NCI-H526 (cell line): Measurements from ENCODE around the gene CELF1.

Experiments used
- DNase-seq, 2 experiments: peaks; one replicate each; lab custom pipeline; 2025; lab: John Stamatoyannopoulos, UW

CELF1 gene

GRCh38 chr11:47509077-47509536 is 43.8 kb downstream of the CELF1 start:
- DNase-seq = no peak

GRCh38 chr11:47508240-47508957 is 44.5 kb downstream of the CELF1 start:
- no peak for DNase-seq

- DNase-seq = no peak
Observed at GRCh38 chr11:47507563-47508239, 45.2 kb downstream of the CELF1 start.

- DNase-seq = no peak
Observed at GRCh38 chr11:47506795-47507562, 46.0 kb downstream of the CELF1 start.

- DNase-seq = no peak
Observed at GRCh38 chr11:47506373-47506772, 46.6 kb downstream of the CELF1 start.

- DNase-seq = no peak
Observed at GRCh38 chr11:47504910-47505309, 48.0 kb downstream of the CELF1 start.

- no peak for DNase-seq
Observed at GRCh38 chr11:47503227-47503626, 49.7 kb downstream of the CELF1 start.

GRCh38 chr11:47502767-47503166 is 50.2 kb downstream of the CELF1 start:
- DNase-seq = no peak

- DNase-seq = no peak
Observed at GRCh38 chr11:47501101-47501500, 51.8 kb downstream of the CELF1 start.

- DNase-seq = no peak
Observed at GRCh38 chr11:47500121-47500520, 52.8 kb downstream of the CELF1 start.

GRCh38 chr11:47499614-47500013 is 53.3 kb downstream of the CELF1 start:
- DNase-seq = no peak

GRCh38 chr11:47499161-47499560 is 53.8 kb downstream of the CELF1 start:
- DNase-seq = peak in 1 of 2 experiments; percentile 24

GRCh38 chr11:47498584-47499152 is 54.3 kb downstream of the CELF1 start:
- DNase-seq = no peak

GRCh38 chr11:47498149-47498548 is 54.8 kb downstream of the CELF1 start:
- no peak for DNase-seq

GRCh38 chr11:47496808-47497207 is 56.1 kb downstream of the CELF1 start:
- DNase-seq = no peak

- no peak for DNase-seq
Observed at GRCh38 chr11:47495856-47496217, 57.1 kb downstream of the CELF1 start.

- DNase-seq = no peak
Observed at GRCh38 chr11:47495011-47495855, 57.7 kb downstream of the CELF1 start.

- no peak for DNase-seq
Observed at GRCh38 chr11:47489395-47489755, 63.6 kb downstream of the CELF1 start.

GRCh38 chr11:47488674-47489394 is 64.1 kb downstream of the CELF1 start:
- no peak for DNase-seq

GRCh38 chr11:47488111-47488510 is 64.8 kb downstream of the CELF1 start:
- DNase-seq = no peak

GRCh38 chr11:47487421-47487820 is 65.5 kb downstream of the CELF1 start:
- no peak for DNase-seq
